Coronary artery (tissue), 2 donors: ENCODE results near the gene PRELP.

ENCODE experiments used
- DNase-seq: peaks from one replicate; pipeline ENCODE4 v3.0.0-alpha.2; 2017; ENCODE audit warnings: low spot score
- H3K27ac ChIP-seq, 2 donors: fragments of 200-600 bp; sonication (generic); one replicate each; pipeline ENCODE4 v1.5.1; 2016 to 2019
- H3K4me3 ChIP-seq: fragments of 200-600 bp; sonication (generic); 2 replicates; pipeline ENCODE4 v1.5.1; 2016; ENCODE audit warnings: mild to moderate bottlenecking, moderate library complexity
- CTCF ChIP-seq: fragments of 200-600 bp; sonication (generic); IDR thresholded peaks from one replicate; pipeline ENCODE4 v1.5.1; 2019; ENCODE audit warnings: antibody characterized with exemption

PRELP gene

GRCh38 chr1:203486618-203487370 lies 11.2 kb downstream of the PRELP start:
- Histone ChIP-seq H3K4me3 (peak overlapping the region; percentile 56), H3K27ac (peak overlapping the region; percentile 83 to 93)
- no peak for DNase-seq
- TF ChIP-seq CTCF, result no peak

DNA sequence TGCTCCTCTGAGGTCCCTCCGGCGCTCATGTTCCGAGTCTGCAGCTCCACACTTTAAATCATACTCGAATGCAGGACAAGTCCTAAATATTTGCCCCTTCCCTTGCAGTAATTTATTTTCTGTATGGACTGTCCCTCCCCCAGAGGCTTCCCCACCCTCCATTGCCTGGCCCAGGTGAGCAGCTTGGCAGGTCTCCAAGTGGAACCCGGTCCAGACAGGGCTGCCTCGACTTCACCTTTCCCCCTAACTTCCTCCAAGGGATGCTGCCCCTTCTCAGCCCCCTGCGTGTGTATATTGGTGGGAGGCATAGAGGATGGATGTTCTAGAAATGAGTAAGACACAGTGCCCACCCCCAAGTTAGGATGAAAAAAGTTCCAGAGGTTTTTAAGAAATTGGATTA lies 12.9 kb downstream of the PRELP start:
- DNase-seq, result no peak
- no peak for TF ChIP-seq CTCF
- H3K27ac ChIP-seq, result no peak overlapping the region
- no peak overlapping the region for H3K4me3 ChIP-seq

- TF ChIP-seq CTCF, result no peak
- Histone ChIP-seq H3K4me3 (no peak overlapping the region), H3K27ac (no peak overlapping the region)
- no peak for DNase-seq
Observed at GRCh38 chr1:203490607-203491006, 15.0 kb downstream of the PRELP start.

DNA sequence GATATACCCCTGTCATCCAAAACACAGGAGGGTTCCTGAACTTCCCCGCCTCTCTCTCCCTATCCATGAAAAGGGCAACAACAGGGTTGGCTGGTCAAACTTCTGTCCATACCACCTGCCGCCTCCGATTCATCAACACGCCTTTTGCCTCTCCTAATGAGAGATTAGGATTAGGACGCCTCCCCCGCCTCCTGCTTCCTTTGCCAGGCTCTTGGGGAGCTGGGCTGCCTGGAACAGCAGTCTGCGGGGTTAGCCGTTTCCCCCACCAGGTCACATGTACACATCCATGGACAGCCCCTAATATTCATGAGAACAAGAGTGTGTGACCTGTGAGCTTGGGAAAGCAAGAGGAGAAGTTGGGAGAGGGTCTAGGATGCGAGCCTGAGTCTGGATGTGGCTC lies 16.1 kb downstream of the PRELP start:
- peak; percentile 73 for DNase-seq
- no peak overlapping the region for H3K4me3 ChIP-seq
- no peak for TF ChIP-seq CTCF
- H3K27ac ChIP-seq, result no peak overlapping the region

GRCh38 chr1:203492082-203492747 lies 16.6 kb downstream of the PRELP start:
- H3K27ac ChIP-seq, result no peak overlapping the region
- TF ChIP-seq CTCF, result no peak
- no peak overlapping the region for H3K4me3 ChIP-seq
- peak; percentile 75 for DNase-seq

DNA sequence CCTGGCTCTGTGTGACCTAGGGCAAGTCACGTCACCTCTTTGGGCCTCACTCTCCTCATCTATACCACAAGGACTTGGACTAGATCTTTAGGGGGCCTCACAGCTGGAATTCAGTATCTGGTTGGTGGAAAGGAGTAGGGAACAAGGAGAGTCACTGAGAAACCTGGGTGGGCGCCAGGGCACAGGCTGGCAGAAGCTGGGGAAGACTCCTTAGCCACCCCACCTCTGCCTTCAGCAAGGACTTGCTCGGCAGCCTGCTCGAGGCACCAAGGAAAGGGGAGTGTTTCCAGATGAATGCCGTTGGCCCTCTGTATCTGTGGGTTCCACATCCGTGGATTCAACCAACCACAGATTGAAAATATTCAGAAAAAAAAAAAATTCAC lies 17.1 kb downstream of the PRELP start:
- no peak for TF ChIP-seq CTCF
- H3K4me3 ChIP-seq, result no peak overlapping the region
- H3K27ac ChIP-seq, result no peak overlapping the region
- peak; percentile 74 for DNase-seq

DNA sequence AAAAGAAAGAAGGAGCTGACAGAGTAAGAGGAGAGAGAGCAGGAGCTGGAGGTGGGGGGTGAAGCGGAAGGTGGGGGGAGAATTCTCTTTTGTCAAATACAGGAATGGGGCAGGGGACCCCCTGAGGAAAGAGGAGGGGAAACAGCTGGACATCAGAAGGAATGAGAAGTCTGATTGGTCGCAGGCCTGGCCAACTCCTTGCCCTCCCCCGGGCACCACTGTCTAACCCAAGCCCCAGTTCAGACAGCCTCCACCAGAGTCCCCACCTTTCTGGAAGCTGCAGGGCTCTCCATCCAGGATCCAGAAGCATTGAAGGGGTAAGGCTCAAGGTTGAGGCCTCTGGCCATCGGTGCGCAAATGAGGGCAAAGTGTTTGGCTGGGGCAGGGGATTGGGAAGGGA lies 18.3 kb downstream of the PRELP start, which contains the start of gene OPTC:
Gene OPTC (plus strand): TSS at position 253 of the 400 bp plus-strand sequence. CDS start 1,853 bp downstream, outside the sequence.
- no peak for TF ChIP-seq CTCF
- Histone ChIP-seq H3K27ac (no peak within 1 kb of the TSS), H3K4me3 (no peak within 1 kb of the TSS)
- no peak for DNase-seq
